PC-3 (cell line): ENCODE measurements around the gene LIMS2.

Source experiments
- CTCF ChIP-seq: fragments of 300-600 bp; sonication (generic); conservative IDR thresholded peaks from 2 replicates; pipeline ENCODE4 v1.5.1; 2017; ENCODE audit warnings: antibody characterized with exemption, low read depth, mild to moderate bottlenecking, low read length
- EZH2phosphoT487 ChIP-seq: fragments of 300-600 bp; sonication (generic); IDR thresholded peaks from 2 replicates; pipeline ENCODE4 v1.6.1; 2018; ENCODE audit warnings: mild to moderate bottlenecking, antibody characterized with exemption, low read length, borderline replicate concordance

GRCh38 chr2:127631541-127631996 is 43.8 kb downstream of the LIMS2 start:
- no peak for TF ChIP-seq CTCF
- no peak for TF ChIP-seq EZH2phosphoT487
